Mesenchymal stem cell (in vitro differentiated cells and primary cell): ENCODE data around the gene VSTM2L.
"Not testable (repeated sequence)": the region's sequence is repeated elsewhere in the genome, so short reads cannot be mapped to it uniquely, and the experiment has no call there.

Source experiments
- DNase-seq: peaks from one replicate; pipeline ENCODE4 v3.0.0-alpha.2; 2013
- H2AFZ ChIP-seq: one replicate; pipeline ENCODE4 v1.6.1; 2013; ENCODE audit warnings: low read depth, mild to moderate bottlenecking, control low read depth, inconsistent platforms, low read length, moderate library complexity
- H2AK5ac ChIP-seq: 2 replicates; pipeline ENCODE4 v1.6.1; 2013; ENCODE audit warnings: low read length, moderate library complexity, mild to moderate bottlenecking, inconsistent platforms; ENCODE audit not compliant: severe bottlenecking
- H2BK120ac ChIP-seq: one replicate; pipeline ENCODE4 v1.6.1; 2013; ENCODE audit warnings: low read depth, mild to moderate bottlenecking, inconsistent platforms, low read length, moderate library complexity
- H2BK12ac ChIP-seq, 2 experiments: one replicate each; pipeline ENCODE4 v1.6.1; 2013; ENCODE audit warnings: inconsistent platforms in 2 of 2, low read length in 2 of 2, mild to moderate bottlenecking in 2 of 2, moderate library complexity in 2 of 2, control low read depth in 1 of 2
- H2BK15ac ChIP-seq: one replicate; pipeline ENCODE4 v1.6.1; 2013; ENCODE audit warnings: mild to moderate bottlenecking, low read depth, inconsistent platforms; ENCODE audit not compliant: poor library complexity, severe bottlenecking
- H2BK5ac ChIP-seq: 2 replicates; pipeline ENCODE4 v1.6.1; 2013; ENCODE audit warnings: low read depth, mild to moderate bottlenecking, low read length, control low read depth, inconsistent platforms; ENCODE audit not compliant: poor library complexity, severe bottlenecking
- H3K14ac ChIP-seq, 2 experiments: one replicate each; pipeline ENCODE4 v1.6.1; 2013; ENCODE audit warnings: inconsistent platforms in 2 of 2, low read length in 2 of 2, control low read depth in 1 of 2, mild to moderate bottlenecking in 1 of 2, moderate library complexity in 1 of 2
- H3K18ac ChIP-seq, 2 experiments: one replicate each; pipeline ENCODE4 v1.6.1; 2013; ENCODE audit warnings: inconsistent platforms in 2 of 2, low read length in 2 of 2, control low read depth in 1 of 2, low read depth in 1 of 2, mild to moderate bottlenecking in 1 of 2
- H3K23ac ChIP-seq, 2 experiments: one replicate each; pipeline ENCODE4 v1.6.1; 2013; ENCODE audit warnings: inconsistent platforms in 2 of 2, low read length in 2 of 2, mild to moderate bottlenecking in 2 of 2, moderate library complexity in 2 of 2, control low read depth in 1 of 2
- H3K27ac ChIP-seq: 2 replicates; pipeline ENCODE4 v1.5.1; 2013; ENCODE audit warnings: mild to moderate bottlenecking, moderate library complexity, low read length, control low read depth, inconsistent platforms; ENCODE audit not compliant: poor library complexity, severe bottlenecking
- H3K27me3 ChIP-seq, 2 experiments: 2 replicates each; pipeline versions ENCODE4 v1.6.1 to v1.7.0; 2013; ENCODE audit warnings: low read length in 2 of 2, mild to moderate bottlenecking in 2 of 2, moderate library complexity in 2 of 2, control low read depth in 1 of 2, inconsistent platforms in 1 of 2; ENCODE audit not compliant: control insufficient read depth in 1 of 2, insufficient read depth in 1 of 2
- H3K36me3 ChIP-seq, 2 experiments: 2 replicates each; pipeline versions ENCODE4 v1.6.1 to v1.7.0; 2013; ENCODE audit warnings: low read length in 2 of 2, control low read depth in 1 of 2, inconsistent platforms in 1 of 2, low read depth in 1 of 2, mild to moderate bottlenecking in 1 of 2; ENCODE audit not compliant: insufficient read depth in 2 of 2, control insufficient read depth in 1 of 2
- H3K4ac ChIP-seq, 2 experiments: one replicate each; pipeline ENCODE4 v1.6.1; 2013; ENCODE audit warnings: inconsistent platforms in 2 of 2, low read length in 2 of 2, mild to moderate bottlenecking in 2 of 2, moderate library complexity in 2 of 2, control low read depth in 1 of 2, low read depth in 1 of 2
- H3K4me1 ChIP-seq: 2 replicates; pipeline ENCODE4 v1.6.1; 2013; ENCODE audit warnings: low read depth, low read length, control low read depth; ENCODE audit not compliant: control insufficient read depth, insufficient read depth
- H3K4me2 ChIP-seq: 2 replicates; pipeline ENCODE4 v1.6.1; 2013; ENCODE audit warnings: low read length, mild to moderate bottlenecking, inconsistent platforms; ENCODE audit not compliant: poor library complexity, severe bottlenecking
- H3K4me3 ChIP-seq, 2 experiments: 2 replicates each; pipeline versions ENCODE4 v1.5.1 to v1.7.0; 2013; ENCODE audit warnings: low read length in 2 of 2, mild to moderate bottlenecking in 2 of 2, control low read depth in 1 of 2, low read depth in 1 of 2; ENCODE audit not compliant: insufficient read depth in 1 of 2
- H3K79me1 ChIP-seq: replicated peaks from 2 replicates; pipeline ENCODE4 v1.6.1; 2013; ENCODE audit warnings: mild to moderate bottlenecking, control low read depth, low read length, inconsistent platforms; ENCODE audit not compliant: poor library complexity, severe bottlenecking
- H3K9ac ChIP-seq: 2 replicates; pipeline ENCODE4 v1.7.0; 2013; ENCODE audit warnings: mild to moderate bottlenecking, low read length, moderate library complexity
- H3K9me3 ChIP-seq: 2 replicates; pipeline ENCODE4 v1.7.0; 2013; ENCODE audit warnings: mild to moderate bottlenecking, low read length; ENCODE audit not compliant: control insufficient read depth
- H4K8ac ChIP-seq: one replicate; pipeline ENCODE4 v1.6.1; 2013; ENCODE audit warnings: inconsistent platforms, mild to moderate bottlenecking, low read length, moderate library complexity
- H4K91ac ChIP-seq: one replicate; pipeline ENCODE4 v1.6.1; 2013; ENCODE audit warnings: mild to moderate bottlenecking, low read length, inconsistent platforms
- WGBS: methylation state at CpG from one replicate; pipeline ENCODE4 v1.1.7; 2013; ENCODE audit warnings: mixed read lengths; 5-methylcytosine and 5-hydroxymethylcytosine counted together

VSTM2L gene

GRCh38 chr20:37956107-37956585 is 53.2 kb downstream of the VSTM2L start:
- H4K8ac ChIP-seq, result no peak overlapping the region
- no peaks in the 10 kb centered on the region for H3K4me1 ChIP-seq
- H2BK120ac ChIP-seq, result no peak overlapping the region
- H2BK12ac ChIP-seq, result no peak overlapping the region
- H3K23ac ChIP-seq, result no peak overlapping the region
- no peaks in the 10 kb centered on the region for H3K36me3 ChIP-seq
- H3K4me2 ChIP-seq, result no peak overlapping the region
- H3K27me3 ChIP-seq, result peaks cover 19 to 37% of the 10 kb centered on the region in 2 experiments
- no peak overlapping the region for H2AK5ac ChIP-seq
- H2AFZ ChIP-seq, result no peak overlapping the region
- no peak overlapping the region for H3K4ac ChIP-seq
- no peak overlapping the region for H2BK5ac ChIP-seq
- H3K27ac ChIP-seq, result no peak overlapping the region
- H3K9ac ChIP-seq, result no peak overlapping the region
- no peak overlapping the region for H2BK15ac ChIP-seq
- no peak overlapping the region for H3K14ac ChIP-seq
- WGBS, result 88% methylated on average over 3 of the region's 3 CpGs
- H3K79me1 ChIP-seq, result no peaks in the 10 kb centered on the region
- no peak overlapping the region for H3K18ac ChIP-seq
- peak; percentile 3 for DNase-seq
- H4K91ac ChIP-seq, result no peak overlapping the region
- H3K9me3 ChIP-seq, result peaks cover 7% of the 10 kb centered on the region
- H3K4me3 ChIP-seq, result no peak overlapping the region

- H3K14ac ChIP-seq, result no peak overlapping the region
- H3K4me3 ChIP-seq, result no peak overlapping the region
- WGBS, result 89% methylated on average over 1 of the region's 2 CpGs
- H3K27me3 ChIP-seq, result peaks cover 19 to 39% of the 10 kb centered on the region in 2 experiments
- H3K79me1 ChIP-seq, result no peaks in the 10 kb centered on the region
- peaks cover 7% of the 10 kb centered on the region for H3K9me3 ChIP-seq
- H2BK12ac ChIP-seq, result no peak overlapping the region
- H2BK5ac ChIP-seq, result no peak overlapping the region
- H3K36me3 ChIP-seq, result no peaks in the 10 kb centered on the region
- H3K9ac ChIP-seq, result no peak overlapping the region
- H4K8ac ChIP-seq, result no peak overlapping the region
- no peak overlapping the region for H3K18ac ChIP-seq
- H4K91ac ChIP-seq, result no peak overlapping the region
- no peak overlapping the region for H3K4me2 ChIP-seq
- H2AK5ac ChIP-seq, result no peak overlapping the region
- H3K4ac ChIP-seq, result no peak overlapping the region
- H3K23ac ChIP-seq, result no peak overlapping the region
- H2AFZ ChIP-seq, result no peak overlapping the region
- H2BK120ac ChIP-seq, result no peak overlapping the region
- no peak for DNase-seq
- no peaks in the 10 kb centered on the region for H3K4me1 ChIP-seq
- no peak overlapping the region for H3K27ac ChIP-seq
- no peak overlapping the region for H2BK15ac ChIP-seq
Measured at GRCh38 chr20:37958856-37959520, 56.1 kb downstream of the VSTM2L start.

- Histone ChIP-seq H3K14ac (no peak overlapping the region), H3K4me2 (no peak overlapping the region), H4K91ac (no peak overlapping the region), H4K8ac (no peak overlapping the region), H3K27ac (no peak overlapping the region), H3K79me1 (no peaks in the 10 kb centered on the region), H2BK5ac (no peak overlapping the region), H2BK12ac (no peak overlapping the region), H3K9ac (no peak overlapping the region), H2BK120ac (no peak overlapping the region), H3K27me3 (peaks cover 16 to 31% of the 10 kb centered on the region in 2 experiments), H3K23ac (no peak overlapping the region), H2AK5ac (no peak overlapping the region), H2BK15ac (no peak overlapping the region), H3K18ac (no peak overlapping the region), H3K36me3 (no peaks in the 10 kb centered on the region), H3K9me3 (peaks cover 7% of the 10 kb centered on the region), H3K4me1 (no peaks in the 10 kb centered on the region), H3K4me3 (no peak overlapping the region), H3K4ac (no peak overlapping the region), H2AFZ (no peak overlapping the region)
- WGBS, result no CpG with 5 or more reads among the region's 1 CpG
- peak; percentile 1 for DNase-seq
Measured at GRCh38 chr20:37961066-37961465, 58.1 kb downstream of the VSTM2L start.

- H3K36me3 ChIP-seq, H4K91ac ChIP-seq, H3K14ac ChIP-seq, H2BK15ac ChIP-seq, H3K9me3 ChIP-seq, H3K79me1 ChIP-seq, H2AK5ac ChIP-seq, H3K4me1 ChIP-seq, H2AFZ ChIP-seq, H3K23ac ChIP-seq, H3K27ac ChIP-seq, H2BK12ac ChIP-seq, DNase-seq, H3K4me3 ChIP-seq, H3K4me2 ChIP-seq, H4K8ac ChIP-seq, H3K18ac ChIP-seq, H3K4ac ChIP-seq, H2BK5ac ChIP-seq, H2BK120ac ChIP-seq, H3K9ac ChIP-seq: not testable (repeated sequence)
- WGBS, result 100% methylated on average over 2 of the region's 2 CpGs
- peaks cover 4 to 10% of the 10 kb centered on the region in 2 experiments for H3K27me3 ChIP-seq
Measured at GRCh38 chr20:37963483-37963882, 60.6 kb downstream of the VSTM2L start.
